ENCODE results near the gene RAPGEF2. TPM values are rescaled to one million over a fixed set of nuclear protein-coding genes. Genes with fewer than 3 reads are reported as not detected.
"Not testable (repeated sequence)": the region's sequence is repeated elsewhere in the genome, so short reads cannot be mapped to it uniquely, and the experiment has no call there.

RAPGEF2 gene
- total RNA-seq, 8 experiments from 2014 or later = 44.0 to 164 (median 67.9) TPM

- H3K4me1 ChIP-seq (replicated peaks in 1 of 2) = peaks cover 15 to 24% of the 10 kb centered on the region in 2 donors
- no peak overlapping the region for H3K27ac ChIP-seq
- no peak for ATAC-seq (replicated peaks in 6 of 8)
- 18 to 76% (median 46%) methylated on average over 1 to 4 of the region's 4 CpGs; no CpG with 5 or more reads in 1 of the 10 experiments for WGBS, 10 experiments
- peak overlapping the region; percentile 82 to 99 (median 97) for H3K4me3 ChIP-seq
- in situ Hi-C loops (cut with MboI; ENCODE audit: low pct_unique_long_range_greater_than_20kb in 2 of 9, low sequenced_read_pairs in 9 of 9, unreplicated experiment in 9 of 9) = no loop called here
Measured at GRCh38 chr4:159105761-159106243, 2.9 kb downstream of the RAPGEF2 start.

- H3K4me3 ChIP-seq = peak overlapping the region; percentile 82 to 99 (median 97)
- peaks cover 19 to 27% of the 10 kb centered on the region in 2 donors for H3K4me1 ChIP-seq (replicated peaks in 1 of 2)
- no peak for ATAC-seq (replicated peaks in 6 of 8)
- in situ Hi-C loops (cut with MboI; ENCODE audit: low pct_unique_long_range_greater_than_20kb in 2 of 9, low sequenced_read_pairs in 9 of 9, unreplicated experiment in 9 of 9) = no loop called here
- WGBS, 10 experiments = 32 to 100% (median 72%) methylated on average over 1 to 4 of the region's 4 CpGs
- H3K27ac ChIP-seq = no peak overlapping the region
Measured at GRCh38 chr4:159106636-159107035, 3.8 kb downstream of the RAPGEF2 start.

GRCh38 chr4:159107203-159107925 is 4.5 kb downstream of the RAPGEF2 start:
- ATAC-seq (replicated peaks in 6 of 8) = no peak
- Histone ChIP-seq H3K4me1 (replicated peaks in 1 of 2) (peaks cover 17 to 27% of the 10 kb centered on the region in 2 donors), H3K27ac (no peak overlapping the region), H3K4me3 (peak overlapping the region in 3 of 5 donors; percentile 91 to 99 (median 97))
- in situ Hi-C loops (cut with MboI; ENCODE audit: low pct_unique_long_range_greater_than_20kb in 2 of 9, low sequenced_read_pairs in 9 of 9, unreplicated experiment in 9 of 9) = no loop called here
- 0 to 100% (median 39%) methylated on average over 1 to 2 of the region's 2 CpGs; no CpG with 5 or more reads in 2 of the 10 experiments for WGBS, 10 experiments

- H3K4me1 ChIP-seq (replicated peaks in 1 of 2) = peaks cover 17 to 27% of the 10 kb centered on the region in 2 donors
Measured at GRCh38 chr4:159108124-159108523, 5.2 kb downstream of the RAPGEF2 start.

GRCh38 chr4:159110961-159111360 is 8.1 kb downstream of the RAPGEF2 start:
- Histone ChIP-seq H3K4me3 (no peak overlapping the region), H3K27ac (no peak overlapping the region), H3K4me1 (replicated peaks in 1 of 2) (peaks cover 17 to 27% of the 10 kb centered on the region in 2 donors)
- ATAC-seq (replicated peaks in 6 of 8) = no peak
- WGBS, 10 experiments = 60 to 100% (median 88%) methylated on average over 1 to 5 of the region's 5 CpGs
- in situ Hi-C loops (cut with MboI; ENCODE audit: low pct_unique_long_range_greater_than_20kb in 2 of 9, low sequenced_read_pairs in 9 of 9, unreplicated experiment in 9 of 9) = no loop called here

More at GRCh38 chr4:159108124-159108523, 5.2 kb downstream of the RAPGEF2 start:
- H3K4me3 ChIP-seq = no peak overlapping the region
- WGBS, 10 experiments = 6 to 97% (median 86%) methylated on average over 1 to 3 of the region's 3 CpGs
- in situ Hi-C loops (cut with MboI; ENCODE audit: low pct_unique_long_range_greater_than_20kb in 2 of 9, low sequenced_read_pairs in 9 of 9, unreplicated experiment in 9 of 9) = no loop called here
- no peak for ATAC-seq (replicated peaks in 6 of 8)
- H3K27ac ChIP-seq = no peak overlapping the region

GRCh38 chr4:159111416-159111815 is 8.5 kb downstream of the RAPGEF2 start:
- Histone ChIP-seq H3K27ac (no peak overlapping the region), H3K4me3 (no peak overlapping the region), H3K4me1 (replicated peaks in 1 of 2) (peaks cover 19 to 26% of the 10 kb centered on the region in 2 donors)
- in situ Hi-C loops (cut with MboI; ENCODE audit: low pct_unique_long_range_greater_than_20kb in 2 of 9, low sequenced_read_pairs in 9 of 9, unreplicated experiment in 9 of 9) = no loop called here
- no peak for ATAC-seq (replicated peaks in 6 of 8)
- 60 to 100% (median 89%) methylated on average over 1 to 4 of the region's 4 CpGs for WGBS, 10 experiments

- H3K4me1 ChIP-seq (replicated peaks in 1 of 2) = peaks cover 13 to 15% of the 10 kb centered on the region in 2 donors
- WGBS, 10 experiments = 79 to 100% (median 98%) methylated on average over 1 to 7 of the region's 7 CpGs; no CpG with 5 or more reads in 3 of the 10 experiments
- in situ Hi-C loops (cut with MboI; ENCODE audit: low pct_unique_long_range_greater_than_20kb in 2 of 9, low sequenced_read_pairs in 9 of 9, unreplicated experiment in 9 of 9); ATAC-seq (replicated peaks in 6 of 8); H3K4me3 ChIP-seq; H3K27ac ChIP-seq: not testable (repeated sequence)
Measured at GRCh38 chr4:159113366-159113765, 10.5 kb downstream of the RAPGEF2 start.

GRCh38 chr4:159116098-159116497 is 13.2 kb downstream of the RAPGEF2 start:
- in situ Hi-C loops (cut with MboI; ENCODE audit: low pct_unique_long_range_greater_than_20kb in 2 of 9, low sequenced_read_pairs in 9 of 9, unreplicated experiment in 9 of 9); H3K4me3 ChIP-seq; H3K4me1 ChIP-seq (replicated peaks in 1 of 2); ATAC-seq (replicated peaks in 6 of 8); H3K27ac ChIP-seq: not testable (repeated sequence)
- WGBS, 10 experiments = 63 to 100% (median 88%) methylated on average over 1 to 2 of the region's 2 CpGs; no CpG with 5 or more reads in 1 of the 10 experiments

- H3K4me1 ChIP-seq (replicated peaks in 1 of 2); H3K4me3 ChIP-seq; in situ Hi-C loops (cut with MboI; ENCODE audit: low pct_unique_long_range_greater_than_20kb in 2 of 9, low sequenced_read_pairs in 9 of 9, unreplicated experiment in 9 of 9); H3K27ac ChIP-seq: not testable (repeated sequence)
- ATAC-seq (replicated peaks in 6 of 8) = peak in 2 of 8 experiments; percentile 13 to 83
Measured at GRCh38 chr4:159116693-159117092, 13.8 kb downstream of the RAPGEF2 start.

- no peak overlapping the region for H3K27ac ChIP-seq
- no peak for ATAC-seq (replicated peaks in 6 of 8)
- 56 to 100% (median 82%) methylated on average over 1 to 2 of the region's 2 CpGs for WGBS, 10 experiments
- H3K4me1 ChIP-seq (replicated peaks in 1 of 2) = peaks cover 0 to 4% of the 10 kb centered on the region in 2 donors
- H3K4me3 ChIP-seq = no peak overlapping the region
- in situ Hi-C loops (cut with MboI; ENCODE audit: low pct_unique_long_range_greater_than_20kb in 2 of 9, low sequenced_read_pairs in 9 of 9, unreplicated experiment in 9 of 9) = no loop called here
Measured at GRCh38 chr4:159117564-159117963, 14.7 kb downstream of the RAPGEF2 start.

GRCh38 chr4:159117968-159118367 is 15.1 kb downstream of the RAPGEF2 start:
- in situ Hi-C loops (cut with MboI; ENCODE audit: low pct_unique_long_range_greater_than_20kb in 2 of 9, low sequenced_read_pairs in 9 of 9, unreplicated experiment in 9 of 9) = no loop called here

GRCh38 chr4:159121371-159121770 is 18.5 kb downstream of the RAPGEF2 start:
- Histone ChIP-seq H3K4me3 (no peak overlapping the region), H3K4me1 (replicated peaks in 1 of 2) (peaks cover 0 to under 1% of the 10 kb centered on the region in 2 donors), H3K27ac (no peak overlapping the region)
- ATAC-seq (replicated peaks in 6 of 8) = no peak
- WGBS, 10 experiments = 100% methylated on average over 2 of the region's 2 CpGs; no CpG with 5 or more reads in 6 of the 10 experiments
- in situ Hi-C loops (cut with MboI; ENCODE audit: low pct_unique_long_range_greater_than_20kb in 2 of 9, low sequenced_read_pairs in 9 of 9, unreplicated experiment in 9 of 9) = no loop called here

More at GRCh38 chr4:159117968-159118367, 15.1 kb downstream of the RAPGEF2 start:
- H3K4me1 ChIP-seq (replicated peaks in 1 of 2) = peaks cover 0 to 4% of the 10 kb centered on the region in 2 donors
- no peak overlapping the region for H3K27ac ChIP-seq
- peak in 1 of 8 experiments; percentile 45 for ATAC-seq (replicated peaks in 6 of 8)
- no peak overlapping the region for H3K4me3 ChIP-seq
- WGBS, 10 experiments = 80 to 100% (median 100%) methylated on average over 1 to 2 of the region's 2 CpGs; no CpG with 5 or more reads in 4 of the 10 experiments

- 38 to 100% (median 90%) methylated on average over 1 to 5 of the region's 5 CpGs; no CpG with 5 or more reads in 1 of the 10 experiments for WGBS, 10 experiments
- Histone ChIP-seq H3K4me3 (no peak overlapping the region), H3K4me1 (replicated peaks in 1 of 2) (no peaks in the 10 kb centered on the region), H3K27ac (no peak overlapping the region)
- in situ Hi-C loops (cut with MboI; ENCODE audit: low pct_unique_long_range_greater_than_20kb in 2 of 9, low sequenced_read_pairs in 9 of 9, unreplicated experiment in 9 of 9) = no loop called here
- ATAC-seq (replicated peaks in 6 of 8) = no peak
Measured at GRCh38 chr4:159126716-159127115, 23.8 kb downstream of the RAPGEF2 start.

All from motor neuron (in vitro differentiated cells).